ENCODE results near the gene CLIC1. TPM values are rescaled to one million over a fixed set of nuclear protein-coding genes. Genes with fewer than 3 reads are reported as not detected.

Gene CLIC1
- total RNA-seq, 2 experiments from 2014 or later = 61.2 to 61.5 TPM

- Histone ChIP-seq H3K4me1 (ENCODE audit: insufficient read depth, low read length) (peaks cover 20% of the 10 kb centered on the region), H3K9me3 (ENCODE audit: control insufficient read depth in 1 of 2, insufficient read depth in 1 of 2, low read length in 2 of 2) (no peaks in the 10 kb centered on the region), H3K27me3 (ENCODE audit: control insufficient read depth in 1 of 2, insufficient read depth in 2 of 2, low read length in 2 of 2) (no peaks in the 10 kb centered on the region), H3K36me3 (ENCODE audit: insufficient read depth, low read length) (no peaks in the 10 kb centered on the region), H3K4me3 (ENCODE audit: low read length) (no peak overlapping the region), H3K27ac (ENCODE audit: low read depth in 1 of 2, low read length in 2 of 2) (no peak overlapping the region)
- peaks cover 12% of the 10 kb centered on the region for H3K4me1 Mint-ChIP-seq (ENCODE audit: low read depth)
- TF ChIP-seq CTCF (IDR thresholded peaks at IDR 0.05) = no peak
- no peaks in the 10 kb centered on the region for H3K27me3 Mint-ChIP-seq
- no peak overlapping the region for H3K27ac Mint-ChIP-seq
- ChIA-PET CTCF (no interaction called here), POLR2A (interaction anchor here (1.8 kb wide), 1 partner anchor 88 kb away, joined by 5 read pairs; no protein-coding TSS in a partner anchor)
- no peak for DNase-seq
- no peak overlapping the region for H3K4me3 Mint-ChIP-seq
- no peak for ATAC-seq (ENCODE audit: poor library complexity)
- no peaks in the 10 kb centered on the region for H3K36me3 Mint-ChIP-seq (ENCODE audit: low read depth)
- no peaks in the 10 kb centered on the region for H3K9me3 Mint-ChIP-seq
- intact Hi-C loops (cut with DNase I, micrococcal nuclease) = no loop called here
These were observed 28.1 kb downstream of the CLIC1 start for GRCh38 chr6:31708224-31708623.

GRCh38 chr6:31707701-31708100 is 28.6 kb downstream of the CLIC1 start:
- Mint-ChIP-seq H3K27me3 (no peaks in the 10 kb centered on the region), H3K4me1 (ENCODE audit: low read depth) (peaks cover 13% of the 10 kb centered on the region), H3K36me3 (ENCODE audit: low read depth) (peaks cover 2% of the 10 kb centered on the region), H3K4me3 (no peak overlapping the region), H3K9me3 (no peaks in the 10 kb centered on the region), H3K27ac (no peak overlapping the region)
- Histone ChIP-seq H3K4me1 (ENCODE audit: insufficient read depth, low read length) (peaks cover 20% of the 10 kb centered on the region), H3K4me3 (ENCODE audit: low read length) (no peak overlapping the region), H3K9me3 (ENCODE audit: control insufficient read depth in 1 of 2, insufficient read depth in 1 of 2, low read length in 2 of 2) (no peaks in the 10 kb centered on the region), H3K27me3 (ENCODE audit: control insufficient read depth in 1 of 2, insufficient read depth in 2 of 2, low read length in 2 of 2) (no peaks in the 10 kb centered on the region), H3K36me3 (ENCODE audit: insufficient read depth, low read length) (no peaks in the 10 kb centered on the region), H3K27ac (ENCODE audit: low read depth in 1 of 2, low read length in 2 of 2) (no peak overlapping the region)
- DNase-seq = no peak
- no peak for TF ChIP-seq CTCF (IDR thresholded peaks at IDR 0.05)
- intact Hi-C loops (cut with DNase I, micrococcal nuclease) = no loop called here
- ChIA-PET CTCF (no interaction called here), POLR2A (interaction anchor here (1.8 kb wide), 1 partner anchor 88 kb away, joined by 5 read pairs; no protein-coding TSS in a partner anchor)
- no peak for ATAC-seq (ENCODE audit: poor library complexity)

GRCh38 chr6:31706599-31706998 is 29.7 kb downstream of the CLIC1 start, which contains the start of gene LY6G6F:
LY6G6F (plus strand) TSS chr6:31706866; CDS start chr6:31706907, 41 bp downstream.
- Mint-ChIP-seq H3K36me3 (ENCODE audit: low read depth) (peaks cover 11% of the 10 kb centered on the region), H3K4me3 (no peak within 1 kb of the TSS), H3K4me1 (ENCODE audit: low read depth) (peaks cover 17% of the 10 kb centered on the region), H3K9me3 (no peaks in the 10 kb centered on the region), H3K27ac (no peak within 1 kb of the TSS), H3K27me3 (no peaks in the 10 kb centered on the region)
- DNase-seq (no peak), ATAC-seq (ENCODE audit: poor library complexity) (no peak)
- TF ChIP-seq CTCF (IDR thresholded peaks at IDR 0.05) = no peak
- H3K27me3 ChIP-seq (ENCODE audit: control insufficient read depth in 1 of 2, insufficient read depth in 2 of 2, low read length in 2 of 2) = no peaks in the 10 kb centered on the region
- intact Hi-C loops (cut with DNase I, micrococcal nuclease) = no loop called here
- ChIA-PET CTCF (interaction anchor here (0.7 kb wide), 1 partner anchor 78 kb away, joined by 4 read pairs; no protein-coding TSS in a partner anchor), POLR2A (interaction anchor here (1.8 kb wide), 1 partner anchor 87 kb away, joined by 5 read pairs; no protein-coding TSS in a partner anchor)
- H3K27ac ChIP-seq (ENCODE audit: low read depth in 1 of 2, low read length in 2 of 2) = no peak within 1 kb of the TSS
- no peak within 1 kb of the TSS for H3K4me3 ChIP-seq (ENCODE audit: low read length)
- peaks cover 29% of the 10 kb centered on the region for H3K4me1 ChIP-seq (ENCODE audit: insufficient read depth, low read length)
- H3K36me3 ChIP-seq (ENCODE audit: insufficient read depth, low read length) = no peaks in the 10 kb centered on the region
- H3K9me3 ChIP-seq (ENCODE audit: control insufficient read depth in 1 of 2, insufficient read depth in 1 of 2, low read length in 2 of 2) = no peaks in the 10 kb centered on the region

All from CD4-positive, alpha-beta T cell (primary cell).